Liver (tissue), 3 donors: ENCODE measurements around the gene TREM2.

Experiments used
- ATF3 ChIP-seq: IDR thresholded peaks from 2 replicates; pipeline ENCODE4 v1.6.1; 2016; ENCODE audit warnings: antibody characterized with exemption
- EGR1 ChIP-seq, 2 donors: IDR thresholded peaks; 2 replicates each; pipeline ENCODE4 v1.6.1; 2016 to 2018; ENCODE audit warnings: antibody characterized with exemption in 2 of 2, low read depth in 2 of 2
- GABPA ChIP-seq, 2 donors: IDR thresholded peaks in 1 of 2; conservative IDR thresholded peaks in 1 of 2; 2 replicates each; pipeline ENCODE4 v1.6.1; 2016; ENCODE audit warnings: antibody characterized with exemption in 2 of 2, mild to moderate bottlenecking in 1 of 2, moderate library complexity in 1 of 2
- JUND ChIP-seq, 2 donors: IDR thresholded peaks; 2 replicates each; pipeline ENCODE4 v1.6.1; 2016; ENCODE audit warnings: antibody characterized with exemption in 2 of 2
- NR2F2 ChIP-seq: IDR thresholded peaks from 2 replicates; pipeline ENCODE4 v1.6.1; 2016; ENCODE audit warnings: antibody characterized with exemption
- RAD21 ChIP-seq, 2 donors: IDR thresholded peaks; 2 replicates each; pipeline ENCODE4 v1.6.1; 2016; ENCODE audit warnings: antibody characterized with exemption in 2 of 2, mild to moderate bottlenecking in 2 of 2
- REST ChIP-seq: IDR thresholded peaks from 2 replicates; pipeline ENCODE4 v1.6.1; 2016; ENCODE audit warnings: antibody characterized with exemption, mild to moderate bottlenecking
- TAF1 ChIP-seq: conservative IDR thresholded peaks from 2 replicates; pipeline ENCODE4 v1.6.1; 2016; ENCODE audit warnings: antibody characterized with exemption, mild to moderate bottlenecking
- YY1 ChIP-seq: IDR thresholded peaks from 2 replicates; pipeline ENCODE4 v1.6.1; 2016; ENCODE audit warnings: antibody characterized with exemption, mild to moderate bottlenecking
- TF ChIP-seq, protein P1 (sequence below): fragments of 150-350 bp; IDR thresholded peaks from 2 replicates; pipeline ENCODE4 v1.5.1; 2017; ENCODE audit warnings: improper control_type of control experiment, low read depth, low read length; ENCODE audit not compliant: missing input control
- TF ChIP-seq, protein P2 (sequence below): IDR thresholded peaks from 2 replicates; pipeline ENCODE4 v1.6.1; 2016; ENCODE audit warnings: antibody characterized with exemption
- donor health status: healthy.
- donor health status: healthy.

- TF ChIP-seq, protein P1, sequence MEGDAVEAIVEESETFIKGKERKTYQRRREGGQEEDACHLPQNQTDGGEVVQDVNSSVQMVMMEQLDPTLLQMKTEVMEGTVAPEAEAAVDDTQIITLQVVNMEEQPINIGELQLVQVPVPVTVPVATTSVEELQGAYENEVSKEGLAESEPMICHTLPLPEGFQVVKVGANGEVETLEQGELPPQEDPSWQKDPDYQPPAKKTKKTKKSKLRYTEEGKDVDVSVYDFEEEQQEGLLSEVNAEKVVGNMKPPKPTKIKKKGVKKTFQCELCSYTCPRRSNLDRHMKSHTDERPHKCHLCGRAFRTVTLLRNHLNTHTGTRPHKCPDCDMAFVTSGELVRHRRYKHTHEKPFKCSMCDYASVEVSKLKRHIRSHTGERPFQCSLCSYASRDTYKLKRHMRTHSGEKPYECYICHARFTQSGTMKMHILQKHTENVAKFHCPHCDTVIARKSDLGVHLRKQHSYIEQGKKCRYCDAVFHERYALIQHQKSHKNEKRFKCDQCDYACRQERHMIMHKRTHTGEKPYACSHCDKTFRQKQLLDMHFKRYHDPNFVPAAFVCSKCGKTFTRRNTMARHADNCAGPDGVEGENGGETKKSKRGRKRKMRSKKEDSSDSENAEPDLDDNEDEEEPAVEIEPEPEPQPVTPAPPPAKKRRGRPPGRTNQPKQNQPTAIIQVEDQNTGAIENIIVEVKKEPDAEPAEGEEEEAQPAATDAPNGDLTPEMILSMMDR, result no peak
- TF ChIP-seq EGR1 (IDR thresholded peaks at IDR 0.05; ENCODE audit: low read depth in 2 of 2), result no peak
- TF ChIP-seq YY1, result no peak
- TF ChIP-seq REST, result no peak
- TF ChIP-seq RAD21 (IDR thresholded peaks at IDR 0.05), result no peak
- TF ChIP-seq GABPA (IDR thresholded peaks at IDR 0.05 in 1 of 2, conservative IDR thresholded peaks at IDR 0.05 in 1 of 2), result no peak
- no peak for TF ChIP-seq ATF3
- no peak for TF ChIP-seq NR2F2
- TF ChIP-seq, protein P2, sequence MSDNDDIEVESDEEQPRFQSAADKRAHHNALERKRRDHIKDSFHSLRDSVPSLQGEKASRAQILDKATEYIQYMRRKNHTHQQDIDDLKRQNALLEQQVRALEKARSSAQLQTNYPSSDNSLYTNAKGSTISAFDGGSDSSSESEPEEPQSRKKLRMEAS, result no peak
- no peak for TF ChIP-seq TAF1
- TF ChIP-seq JUND (IDR thresholded peaks at IDR 0.05), result no peak
Observed at GRCh38 chr6:41161851-41162552, 914 bp downstream of the TREM2 start.
